Measurements from ENCODE around the gene ADAMTSL2. TPM values are rescaled to one million over a fixed set of nuclear protein-coding genes. Genes with fewer than 3 reads are reported as not detected.
A peak's percentile ranks its signal among the peaks of the same experiment; 100 is the strongest.

The ADAMTSL2 gene
- total RNA-seq, 1 donor from 2014 or later, result 0.15 TPM

GRCh38 chr9:133607381-133607780, 72.9 kb downstream of the ADAMTSL2 start:
- TF ChIP-seq, protein P1, sequence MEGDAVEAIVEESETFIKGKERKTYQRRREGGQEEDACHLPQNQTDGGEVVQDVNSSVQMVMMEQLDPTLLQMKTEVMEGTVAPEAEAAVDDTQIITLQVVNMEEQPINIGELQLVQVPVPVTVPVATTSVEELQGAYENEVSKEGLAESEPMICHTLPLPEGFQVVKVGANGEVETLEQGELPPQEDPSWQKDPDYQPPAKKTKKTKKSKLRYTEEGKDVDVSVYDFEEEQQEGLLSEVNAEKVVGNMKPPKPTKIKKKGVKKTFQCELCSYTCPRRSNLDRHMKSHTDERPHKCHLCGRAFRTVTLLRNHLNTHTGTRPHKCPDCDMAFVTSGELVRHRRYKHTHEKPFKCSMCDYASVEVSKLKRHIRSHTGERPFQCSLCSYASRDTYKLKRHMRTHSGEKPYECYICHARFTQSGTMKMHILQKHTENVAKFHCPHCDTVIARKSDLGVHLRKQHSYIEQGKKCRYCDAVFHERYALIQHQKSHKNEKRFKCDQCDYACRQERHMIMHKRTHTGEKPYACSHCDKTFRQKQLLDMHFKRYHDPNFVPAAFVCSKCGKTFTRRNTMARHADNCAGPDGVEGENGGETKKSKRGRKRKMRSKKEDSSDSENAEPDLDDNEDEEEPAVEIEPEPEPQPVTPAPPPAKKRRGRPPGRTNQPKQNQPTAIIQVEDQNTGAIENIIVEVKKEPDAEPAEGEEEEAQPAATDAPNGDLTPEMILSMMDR (IDR thresholded peaks at IDR 0.05), result no peak
- H3K4me1 Mint-ChIP-seq (ENCODE audit: low read depth), result peaks cover 5% of the 10 kb centered on the region
- DNase-seq (ENCODE audit: low spot score), result peak; percentile 44
- H3K27ac Mint-ChIP-seq (ENCODE audit: unreplicated experiment), result no peak overlapping the region
- no peaks in the 10 kb centered on the region for H3K9me3 Mint-ChIP-seq (ENCODE audit: low read depth)
- no peaks in the 10 kb centered on the region for H3K36me3 Mint-ChIP-seq (ENCODE audit: low read depth)
- peaks cover 77% of the 10 kb centered on the region for H3K27me3 Mint-ChIP-seq (ENCODE audit: low read depth)
- H3K4me3 Mint-ChIP-seq (ENCODE audit: unreplicated experiment), result no peak overlapping the region

GRCh38 chr9:133607976-133608375, 73.5 kb downstream of the ADAMTSL2 start:
- Mint-ChIP-seq H3K36me3 (ENCODE audit: low read depth) (no peaks in the 10 kb centered on the region), H3K27me3 (ENCODE audit: low read depth) (peaks cover 76% of the 10 kb centered on the region), H3K27ac (ENCODE audit: unreplicated experiment) (no peak overlapping the region), H3K9me3 (ENCODE audit: low read depth) (no peaks in the 10 kb centered on the region), H3K4me3 (ENCODE audit: unreplicated experiment) (no peak overlapping the region), H3K4me1 (ENCODE audit: low read depth) (peaks cover 5% of the 10 kb centered on the region)
- peak; percentile 57 for DNase-seq (ENCODE audit: low spot score)
- TF ChIP-seq, protein P1 (IDR thresholded peaks at IDR 0.05), result no peak

DNA sequence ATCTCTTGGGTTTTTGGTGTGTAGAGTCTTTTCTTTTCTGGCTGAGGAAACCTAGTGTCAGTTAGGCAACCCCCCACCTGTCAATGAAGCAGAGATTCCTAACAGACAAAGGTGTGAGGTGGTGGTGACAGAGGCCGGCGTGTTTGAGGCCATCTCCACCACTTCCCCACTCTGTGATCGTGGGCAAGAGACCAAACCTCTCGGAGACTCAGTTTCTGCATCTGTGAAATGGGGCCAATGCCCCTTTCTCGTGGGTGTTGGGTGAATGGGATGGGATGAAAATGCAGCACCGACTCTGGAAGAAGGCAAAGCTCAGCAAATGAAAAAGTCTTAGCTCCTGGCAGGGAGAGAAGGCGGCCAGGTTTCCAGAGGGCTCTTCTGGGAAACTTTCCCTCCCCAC, 73.9 kb downstream of the ADAMTSL2 start:
- Mint-ChIP-seq H3K4me3 (ENCODE audit: unreplicated experiment) (no peak overlapping the region), H3K27me3 (ENCODE audit: low read depth) (peaks cover 77% of the 10 kb centered on the region), H3K4me1 (ENCODE audit: low read depth) (peaks cover 5% of the 10 kb centered on the region), H3K36me3 (ENCODE audit: low read depth) (no peaks in the 10 kb centered on the region), H3K27ac (ENCODE audit: unreplicated experiment) (no peak overlapping the region), H3K9me3 (ENCODE audit: low read depth) (no peaks in the 10 kb centered on the region)
- TF ChIP-seq, protein P1 (IDR thresholded peaks at IDR 0.05), result no peak
- peak; percentile 19 for DNase-seq (ENCODE audit: low spot score)

GRCh38 chr9:133608889-133609288, 74.4 kb downstream of the ADAMTSL2 start:
- peak; percentile 76 for DNase-seq (ENCODE audit: low spot score)
- no peaks in the 10 kb centered on the region for H3K36me3 Mint-ChIP-seq (ENCODE audit: low read depth)
- H3K4me3 Mint-ChIP-seq (ENCODE audit: unreplicated experiment), result no peak overlapping the region
- peaks cover 5% of the 10 kb centered on the region for H3K4me1 Mint-ChIP-seq (ENCODE audit: low read depth)
- H3K27me3 Mint-ChIP-seq (ENCODE audit: low read depth), result peaks cover 79% of the 10 kb centered on the region
- H3K9me3 Mint-ChIP-seq (ENCODE audit: low read depth), result no peaks in the 10 kb centered on the region
- TF ChIP-seq, protein P1 (IDR thresholded peaks at IDR 0.05), result no peak
- no peak overlapping the region for H3K27ac Mint-ChIP-seq (ENCODE audit: unreplicated experiment)

GRCh38 chr9:133609311-133610098, 75.0 kb downstream of the ADAMTSL2 start, which contains the start of gene FAM163B:
Gene FAM163B, minus strand, starts transcription at chr9:133609389. Its CDS starts 29,166 bp downstream, at chr9:133580223.
- no peaks in the 10 kb centered on the region for H3K9me3 Mint-ChIP-seq (ENCODE audit: low read depth)
- DNase-seq (ENCODE audit: low spot score), result peak; percentile 90
- H3K4me3 Mint-ChIP-seq (ENCODE audit: unreplicated experiment), result peak within 1 kb of the TSS; percentile 13

More at GRCh38 chr9:133609311-133610098, 75.0 kb downstream of the ADAMTSL2 start, which contains the start of gene FAM163B:
- H3K27ac Mint-ChIP-seq (ENCODE audit: unreplicated experiment), result no peak within 1 kb of the TSS
- TF ChIP-seq, protein P1 (IDR thresholded peaks at IDR 0.05), result no peak
- H3K4me1 Mint-ChIP-seq (ENCODE audit: low read depth), result peaks cover 5% of the 10 kb centered on the region
- H3K36me3 Mint-ChIP-seq (ENCODE audit: low read depth), result no peaks in the 10 kb centered on the region
- peaks cover 78% of the 10 kb centered on the region for H3K27me3 Mint-ChIP-seq (ENCODE audit: low read depth)
